ENCODE results near the gene ZFP36L1. TPM values are rescaled to one million over a fixed set of nuclear protein-coding genes. Genes with fewer than 3 reads are reported as not detected.

ZFP36L1 gene
- total RNA-seq, 1 experiment from 2014 or later: 304 TPM

GRCh38 chr14:68822132-68822651, 29.3 kb upstream of the ZFP36L1 start:
- H3K36me3 ChIP-seq (ENCODE audit: control insufficient read depth in 1 of 2, insufficient read depth in 2 of 2, low read length in 2 of 2): no peaks in the 10 kb centered on the region
- H3K9me3 ChIP-seq (ENCODE audit: control insufficient read depth in 1 of 2, insufficient read depth in 1 of 2, low read depth in 1 of 2, low read length in 2 of 2): no peaks in the 10 kb centered on the region
- CTCF ChIA-PET: no interaction called here
- peaks cover 42 to 48% of the 10 kb centered on the region in 2 experiments for H3K4me1 ChIP-seq (ENCODE audit: control insufficient read depth in 1 of 2, insufficient read depth in 2 of 2, low read length in 2 of 2)
- H3K79me2 ChIP-seq (ENCODE audit: insufficient read depth, low read length): no peaks in the 10 kb centered on the region
- no peak overlapping the region for H3K4me3 ChIP-seq (replicated peaks in 1 of 2; ENCODE audit: low read depth in 1 of 2, low read length in 2 of 2)
- H3K4me2 ChIP-seq (ENCODE audit: low read length): no peak overlapping the region
- intact Hi-C loops (cut with micrococcal nuclease): no loop called here
- no peak overlapping the region for H2AFZ ChIP-seq (ENCODE audit: low read depth, low read length, poor library complexity, severe bottlenecking)
- BruUV-seq (replicated peaks): no TSS peak
- H3K27me3 ChIP-seq (ENCODE audit: insufficient read depth, low read length): no peaks in the 10 kb centered on the region
- RAD21 ChIA-PET (ENCODE audit: low non-redundant PET in 1 of 2, low total read pairs in 2 of 2, uncharacterized antibody in 2 of 2, unreplicated experiment in 2 of 2): no interaction called here
- no peak for DNase-seq (ENCODE audit: low read depth, low spot score)
- no peak for TF ChIP-seq FOSL1 (IDR thresholded peaks at IDR 0.05; ENCODE audit: low read depth)
- no peak for TF ChIP-seq ZBTB33 (IDR thresholded peaks at IDR 0.05; ENCODE audit: extremely low read depth, insufficient replicate concordance, low read length)
- TF ChIP-seq CTCF (IDR thresholded peaks at IDR 0.05 in 2 of 3, conservative IDR thresholded peaks at IDR 0.05 in 1 of 3; ENCODE audit: borderline replicate concordance in 1 of 3, insufficient read depth in 1 of 3, low read depth in 2 of 3, low read length in 2 of 3): no peak
- no peak for TF ChIP-seq ZFX (IDR thresholded peaks at IDR 0.05)
- TF ChIP-seq POLR2A (IDR thresholded peaks at IDR 0.05; ENCODE audit: borderline replicate concordance, extremely low read depth, insufficient read depth, insufficient read length): no peak
- no peak for TF ChIP-seq RAD21 (IDR thresholded peaks at IDR 0.05; ENCODE audit: low read depth)
- TF ChIP-seq SP1 (IDR thresholded peaks at IDR 0.05; ENCODE audit: low read depth): no peak
- no peak for TF ChIP-seq ATF3 (IDR thresholded peaks at IDR 0.05)
- no peak for TF ChIP-seq TCF7L2 (IDR thresholded peaks at IDR 0.05; ENCODE audit: borderline replicate concordance, extremely low read depth, insufficient read depth, insufficient read length)
- no peak for TF ChIP-seq MAX (IDR thresholded peaks at IDR 0.05)
- TF ChIP-seq POLR2AphosphoS5 (IDR thresholded peaks at IDR 0.05; ENCODE audit: low read depth, low read length): no peak
- no peak for TF ChIP-seq SIN3A (IDR thresholded peaks at IDR 0.05; ENCODE audit: low read depth)
- TF ChIP-seq EZH2phosphoT487 (IDR thresholded peaks at IDR 0.05; ENCODE audit: borderline replicate concordance): no peak
- no peak for TF ChIP-seq CBX3 (IDR thresholded peaks at IDR 0.05; ENCODE audit: low read depth)
- no peak for TF ChIP-seq EGR1 (IDR thresholded peaks at IDR 0.05; ENCODE audit: low read depth)
- H3K9me2 ChIP-seq (ENCODE audit: insufficient read depth): no peaks in the 10 kb centered on the region
- no peak overlapping the region for H3K9ac ChIP-seq (ENCODE audit: low read length)
- POLR2A ChIA-PET: no interaction called here
- H3K27ac ChIP-seq (ENCODE audit: low read depth, low read length): no peak overlapping the region; the same call in 1 of the 2 replicates
- no peak for ATAC-seq
- H4K20me1 ChIP-seq (ENCODE audit: insufficient read depth): no peaks in the 10 kb centered on the region
